Astrocyte (in vitro differentiated cells and primary cell): Measurements from ENCODE around the gene RAB6B. TPM values are rescaled to one million over a fixed set of nuclear protein-coding genes. Genes with fewer than 3 reads are reported as not detected.

ENCODE experiments used
- DNase-seq: peaks from one replicate; pipeline ENCODE4 v3.0.0-alpha.2; 2010; ENCODE audit warnings: low read depth
- FAIRE-seq: peaks from 2 replicates; lab custom pipeline; 2011; peaks lifted over from hg19 to GRCh38; lab: Jason Lieb, UNC
- H2AFZ ChIP-seq: 2 replicates; pipeline ENCODE4 v1.6.0; 2012; ENCODE audit warnings: low read depth, low read length, inconsistent platforms
- H3K27ac ChIP-seq: 2 replicates; pipeline ENCODE4 v1.5.1; 2011; ENCODE audit warnings: low read depth, low read length, inconsistent platforms
- H3K27me3 ChIP-seq: 2 replicates; pipeline ENCODE4 v1.6.0; 2011; ENCODE audit warnings: low read length, inconsistent platforms; ENCODE audit not compliant: insufficient read depth
- H3K36me3 ChIP-seq: 2 replicates; pipeline ENCODE4 v1.5.1; 2011; ENCODE audit warnings: low read length, inconsistent platforms; ENCODE audit not compliant: insufficient read depth
- H3K4me1 ChIP-seq: 2 replicates; pipeline ENCODE4 v1.5.1; 2011; ENCODE audit warnings: low read length, inconsistent platforms; ENCODE audit not compliant: insufficient read depth
- H3K4me2 ChIP-seq: 2 replicates; pipeline ENCODE4 v1.6.0; 2012; ENCODE audit warnings: low read length, inconsistent platforms
- H3K4me3 ChIP-seq: 2 replicates; pipeline ENCODE4 v1.5.1; 2011; ENCODE audit warnings: low read depth, mild to moderate bottlenecking, low read length, inconsistent platforms; ENCODE audit not compliant: insufficient read depth
- H3K79me2 ChIP-seq: 2 replicates; pipeline ENCODE4 v1.6.0; 2012; ENCODE audit warnings: mild to moderate bottlenecking, low read length, inconsistent platforms; ENCODE audit not compliant: insufficient read depth
- H3K9ac ChIP-seq: 2 replicates; pipeline ENCODE4 v1.6.0; 2012; ENCODE audit warnings: mild to moderate bottlenecking, low read length, inconsistent platforms
- H3K9me3 ChIP-seq: 2 replicates; pipeline ENCODE4 v1.5.1; 2012; ENCODE audit warnings: low read depth, mild to moderate bottlenecking, low read length, inconsistent platforms; ENCODE audit not compliant: insufficient read depth
- H4K20me1 ChIP-seq: 2 replicates; pipeline ENCODE4 v1.6.0; 2012; ENCODE audit warnings: low read length, inconsistent platforms; ENCODE audit not compliant: insufficient read depth
- H3K27ac Mint-ChIP-seq: one replicate; pipeline ENCODE4 v1.8.0; 2021; ENCODE audit warnings: mild to moderate bottlenecking, mixed read lengths; ENCODE audit not compliant: unreplicated experiment
- H3K27me3 Mint-ChIP-seq: one replicate; pipeline ENCODE4 v1.8.0; 2021; ENCODE audit warnings: low read depth, mixed read lengths; ENCODE audit not compliant: unreplicated experiment
- H3K36me3 Mint-ChIP-seq: one replicate; pipeline ENCODE4 v1.8.0; 2021; ENCODE audit warnings: low read depth, mixed read lengths; ENCODE audit not compliant: unreplicated experiment
- H3K4me1 Mint-ChIP-seq: one replicate; pipeline ENCODE4 v1.8.0; 2021; ENCODE audit warnings: low read depth, mixed read lengths; ENCODE audit not compliant: unreplicated experiment
- H3K4me3 Mint-ChIP-seq: one replicate; pipeline ENCODE4 v1.8.0; 2021; ENCODE audit warnings: mild to moderate bottlenecking, moderate library complexity, mixed read lengths; ENCODE audit not compliant: unreplicated experiment
- H3K9me3 Mint-ChIP-seq: one replicate; pipeline ENCODE4 v1.8.0; 2021; ENCODE audit warnings: mild to moderate bottlenecking, mixed read lengths; ENCODE audit not compliant: unreplicated experiment
- EZH2 ChIP-seq: IDR thresholded peaks from 2 replicates; pipeline ENCODE4 v1.6.1; 2012; ENCODE audit warnings: mild to moderate bottlenecking, low read length, inconsistent platforms; ENCODE audit not compliant: insufficient read depth
- total RNA-seq: library from RNA; stranded (reverse); gene quantifications from 2 replicates; pipeline ENCODE4 v1.2.1, GENCODE V29; 2021
- TF ChIP-seq, protein P1 (sequence below): IDR thresholded peaks from 2 replicates; pipeline ENCODE4 v1.5.1; 2011; ENCODE audit warnings: low read depth, mild to moderate bottlenecking, inconsistent platforms, low read length, moderate library complexity; ENCODE audit not compliant: insufficient read depth

RAB6B gene
- total RNA-seq, 1 donor from 2014 or later, result 61.8 TPM

DNA sequence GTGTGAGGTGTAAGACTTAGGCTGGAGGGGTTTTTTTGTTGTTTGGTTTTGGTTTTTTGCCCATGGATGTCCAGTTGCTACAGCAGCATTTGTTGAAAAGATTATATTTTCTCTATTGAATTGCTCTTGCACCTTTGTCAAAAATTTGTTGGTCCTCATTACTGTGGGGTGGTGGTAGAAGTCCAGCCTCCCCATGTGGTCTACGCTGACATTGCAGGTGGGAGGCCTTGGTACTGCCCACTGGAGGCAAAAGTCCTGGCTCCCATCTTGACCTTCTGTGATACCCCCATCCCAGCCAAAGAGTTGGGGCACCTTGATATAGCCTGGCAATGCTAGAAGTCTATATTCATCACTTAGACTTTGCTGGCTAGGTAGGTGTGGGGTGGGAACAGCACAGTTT, 5.4 kb upstream of the RAB6B start:
- FAIRE-seq, result no peak
- TF ChIP-seq EZH2, result no peak
- TF ChIP-seq, protein P1, sequence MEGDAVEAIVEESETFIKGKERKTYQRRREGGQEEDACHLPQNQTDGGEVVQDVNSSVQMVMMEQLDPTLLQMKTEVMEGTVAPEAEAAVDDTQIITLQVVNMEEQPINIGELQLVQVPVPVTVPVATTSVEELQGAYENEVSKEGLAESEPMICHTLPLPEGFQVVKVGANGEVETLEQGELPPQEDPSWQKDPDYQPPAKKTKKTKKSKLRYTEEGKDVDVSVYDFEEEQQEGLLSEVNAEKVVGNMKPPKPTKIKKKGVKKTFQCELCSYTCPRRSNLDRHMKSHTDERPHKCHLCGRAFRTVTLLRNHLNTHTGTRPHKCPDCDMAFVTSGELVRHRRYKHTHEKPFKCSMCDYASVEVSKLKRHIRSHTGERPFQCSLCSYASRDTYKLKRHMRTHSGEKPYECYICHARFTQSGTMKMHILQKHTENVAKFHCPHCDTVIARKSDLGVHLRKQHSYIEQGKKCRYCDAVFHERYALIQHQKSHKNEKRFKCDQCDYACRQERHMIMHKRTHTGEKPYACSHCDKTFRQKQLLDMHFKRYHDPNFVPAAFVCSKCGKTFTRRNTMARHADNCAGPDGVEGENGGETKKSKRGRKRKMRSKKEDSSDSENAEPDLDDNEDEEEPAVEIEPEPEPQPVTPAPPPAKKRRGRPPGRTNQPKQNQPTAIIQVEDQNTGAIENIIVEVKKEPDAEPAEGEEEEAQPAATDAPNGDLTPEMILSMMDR, result no peak

DNA sequence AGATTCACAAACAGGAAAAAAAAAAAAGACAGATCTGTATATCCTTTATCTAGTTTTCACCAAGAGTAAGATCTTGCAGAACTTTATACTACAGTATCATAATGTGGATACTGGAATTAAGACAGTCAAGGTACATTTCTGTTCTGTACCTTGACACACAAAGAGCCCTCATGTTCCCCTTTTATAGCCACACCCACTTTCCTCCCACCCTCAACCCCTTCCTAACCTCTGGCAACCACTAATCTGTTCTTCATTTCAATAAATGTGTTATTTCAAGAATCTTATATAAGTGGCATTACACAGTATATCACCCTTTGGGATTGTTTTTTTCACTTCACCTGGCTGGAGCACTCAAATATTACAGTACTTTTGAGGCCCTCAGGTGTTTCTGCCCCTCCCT, 3.6 kb upstream of the RAB6B start:
- DNase-seq (no peak), FAIRE-seq (no peak)
- no peak for TF ChIP-seq EZH2
- TF ChIP-seq, protein P1, result no peak
- H3K4me2 ChIP-seq, result no peak overlapping the region
- H3K9ac ChIP-seq, result no peak overlapping the region
- no peaks in the 10 kb centered on the region for H3K4me1 Mint-ChIP-seq
- H3K4me1 ChIP-seq, result peaks cover 4% of the 10 kb centered on the region
- H3K27me3 Mint-ChIP-seq, result peaks cover 19% of the 10 kb centered on the region
- H3K79me2 ChIP-seq, result no peaks in the 10 kb centered on the region
- peaks cover 5% of the 10 kb centered on the region for H3K9me3 Mint-ChIP-seq
- H3K9me3 ChIP-seq, result no peaks in the 10 kb centered on the region
- no peak overlapping the region for H3K27ac Mint-ChIP-seq
- H4K20me1 ChIP-seq, result no peaks in the 10 kb centered on the region
- peaks cover 27% of the 10 kb centered on the region for H3K27me3 ChIP-seq
- no peak overlapping the region for H3K4me3 Mint-ChIP-seq
- no peak overlapping the region for H2AFZ ChIP-seq
- no peaks in the 10 kb centered on the region for H3K36me3 Mint-ChIP-seq
- no peak overlapping the region for H3K27ac ChIP-seq
- H3K36me3 ChIP-seq, result no peaks in the 10 kb centered on the region
- no peak overlapping the region for H3K4me3 ChIP-seq

More for the DNA sequence above, 5.4 kb upstream of the RAB6B start:
- Histone ChIP-seq H3K9me3 (no peaks in the 10 kb centered on the region), H2AFZ (no peak overlapping the region), H3K4me1 (no peaks in the 10 kb centered on the region), H3K27ac (no peak overlapping the region), H3K4me2 (no peak overlapping the region), H3K36me3 (no peaks in the 10 kb centered on the region), H3K9ac (no peak overlapping the region), H3K79me2 (no peaks in the 10 kb centered on the region), H4K20me1 (no peaks in the 10 kb centered on the region), H3K27me3 (peaks cover 24% of the 10 kb centered on the region), H3K4me3 (no peak overlapping the region)
- Mint-ChIP-seq H3K27me3 (peaks cover 19% of the 10 kb centered on the region), H3K9me3 (peaks cover 5% of the 10 kb centered on the region), H3K36me3 (no peaks in the 10 kb centered on the region), H3K4me1 (no peaks in the 10 kb centered on the region), H3K4me3 (no peak overlapping the region), H3K27ac (no peak overlapping the region)
- DNase-seq, result no peak

DNA sequence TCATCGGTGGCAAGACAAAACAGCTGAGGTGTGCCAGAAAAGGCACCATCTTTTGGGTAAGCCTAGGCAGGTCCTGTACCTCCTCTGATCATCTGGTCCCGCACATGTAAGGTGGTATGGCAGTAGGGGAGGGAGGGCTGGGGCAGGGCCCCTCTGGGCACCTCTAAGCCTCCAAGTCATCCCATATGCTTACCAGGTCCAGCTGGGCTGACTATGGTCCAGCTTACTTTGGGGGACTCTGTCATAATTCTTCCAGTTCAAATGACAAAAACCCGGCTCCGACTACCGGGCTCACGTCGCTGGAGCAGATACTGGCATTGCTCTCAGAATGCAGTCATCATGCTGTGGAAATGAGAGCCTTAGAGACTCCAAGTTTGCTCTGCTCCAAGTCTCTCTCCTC, 1.9 kb upstream of the RAB6B start:
- H3K79me2 ChIP-seq, result no peaks in the 10 kb centered on the region
- FAIRE-seq, result no peak
- H3K27me3 Mint-ChIP-seq, result peaks cover 19% of the 10 kb centered on the region
- no peak for TF ChIP-seq EZH2
- TF ChIP-seq, protein P1, result no peak
- H3K4me3 ChIP-seq, result no peak overlapping the region
- H3K4me1 ChIP-seq, result peaks cover 4% of the 10 kb centered on the region
- H3K27ac ChIP-seq, result no peak overlapping the region
- peaks cover 7% of the 10 kb centered on the region for H4K20me1 ChIP-seq
- no peak overlapping the region for H3K9ac ChIP-seq
- no peak overlapping the region for H3K27ac Mint-ChIP-seq
- no peak overlapping the region for H3K4me3 Mint-ChIP-seq
- no peaks in the 10 kb centered on the region for H3K9me3 ChIP-seq
- H3K4me1 Mint-ChIP-seq, result peaks cover 7% of the 10 kb centered on the region
- no peak overlapping the region for H2AFZ ChIP-seq
- no peaks in the 10 kb centered on the region for H3K36me3 ChIP-seq
- H3K36me3 Mint-ChIP-seq, result no peaks in the 10 kb centered on the region
- no peak for DNase-seq
- H3K27me3 ChIP-seq, result peaks cover 37% of the 10 kb centered on the region
- H3K4me2 ChIP-seq, result no peak overlapping the region
- H3K9me3 Mint-ChIP-seq, result no peaks in the 10 kb centered on the region
